NB4 (cell line): ENCODE results near the gene SWI5.

Source experiments
- MAX ChIP-seq: IDR thresholded peaks from 2 replicates; pipeline ENCODE4 v1.6.1; 2011; ENCODE audit warnings: low read depth, low read length
- MYC ChIP-seq: IDR thresholded peaks from 2 replicates; pipeline ENCODE4 v1.6.1; 2011; ENCODE audit warnings: low read depth, low read length
- POLR2A ChIP-seq: IDR thresholded peaks from 2 replicates; pipeline ENCODE4 v1.6.1; 2011; ENCODE audit warnings: mild to moderate bottlenecking; ENCODE audit not compliant: insufficient read length; ENCODE audit errors: extremely low read depth
- TF ChIP-seq, protein P1 (sequence below): IDR thresholded peaks from one replicate; pipeline ENCODE4 v1.5.1; 2012; ENCODE audit warnings: low read depth, low read length

- TF ChIP-seq, protein P1, sequence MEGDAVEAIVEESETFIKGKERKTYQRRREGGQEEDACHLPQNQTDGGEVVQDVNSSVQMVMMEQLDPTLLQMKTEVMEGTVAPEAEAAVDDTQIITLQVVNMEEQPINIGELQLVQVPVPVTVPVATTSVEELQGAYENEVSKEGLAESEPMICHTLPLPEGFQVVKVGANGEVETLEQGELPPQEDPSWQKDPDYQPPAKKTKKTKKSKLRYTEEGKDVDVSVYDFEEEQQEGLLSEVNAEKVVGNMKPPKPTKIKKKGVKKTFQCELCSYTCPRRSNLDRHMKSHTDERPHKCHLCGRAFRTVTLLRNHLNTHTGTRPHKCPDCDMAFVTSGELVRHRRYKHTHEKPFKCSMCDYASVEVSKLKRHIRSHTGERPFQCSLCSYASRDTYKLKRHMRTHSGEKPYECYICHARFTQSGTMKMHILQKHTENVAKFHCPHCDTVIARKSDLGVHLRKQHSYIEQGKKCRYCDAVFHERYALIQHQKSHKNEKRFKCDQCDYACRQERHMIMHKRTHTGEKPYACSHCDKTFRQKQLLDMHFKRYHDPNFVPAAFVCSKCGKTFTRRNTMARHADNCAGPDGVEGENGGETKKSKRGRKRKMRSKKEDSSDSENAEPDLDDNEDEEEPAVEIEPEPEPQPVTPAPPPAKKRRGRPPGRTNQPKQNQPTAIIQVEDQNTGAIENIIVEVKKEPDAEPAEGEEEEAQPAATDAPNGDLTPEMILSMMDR: no peak
- TF ChIP-seq POLR2A: no peak
- TF ChIP-seq MAX: no peak
- no peak for TF ChIP-seq MYC
These were observed 32.7 kb upstream of the SWI5 start for GRCh38 chr9:128243215-128244018.
